ENCODE measurements around the gene ALKBH5. TPM values are rescaled to one million over a fixed set of nuclear protein-coding genes. Genes with fewer than 3 reads are reported as not detected.

ALKBH5 gene
- total and polyA plus RNA-seq, 2 of the 8 experiments (the other 6 are each of a cell fraction or from before 2014, with no cell fraction given), result 63.7 to 86.4 TPM

DNA sequence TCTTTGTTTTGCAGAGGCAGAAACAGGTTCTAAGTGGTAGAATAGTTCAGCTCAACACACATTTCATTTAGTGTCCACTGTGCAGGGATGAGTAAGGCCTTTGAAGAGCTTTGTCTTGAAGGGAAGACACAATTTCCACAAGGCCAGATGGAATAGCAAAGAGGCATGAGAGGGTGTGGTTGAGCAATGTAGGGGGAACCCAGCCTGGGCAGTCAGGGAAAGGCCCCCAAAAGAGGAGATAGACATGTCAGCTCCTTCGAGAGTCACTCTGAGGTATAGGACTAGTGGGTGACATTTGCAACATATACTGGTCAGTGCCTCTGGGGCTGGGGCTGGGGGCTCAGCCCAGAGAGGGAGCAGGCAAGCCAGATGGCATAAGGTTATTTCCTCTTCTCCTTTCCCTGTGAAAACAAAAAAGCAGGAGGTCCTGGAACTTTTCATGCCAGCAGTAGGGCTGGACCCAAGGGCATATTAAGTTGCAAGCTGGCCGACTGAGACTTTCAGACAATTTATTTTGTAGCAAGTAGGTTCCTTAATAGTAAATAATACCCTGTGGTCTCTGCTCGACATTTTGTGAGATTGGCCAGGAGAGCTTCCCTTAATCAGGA, 7.1 kb downstream of the ALKBH5 start (continued):
- TF ChIP-seq ATF2 (IDR thresholded peaks at IDR 0.05; ENCODE audit: low read length), result no peak
- TF ChIP-seq, protein P1, sequence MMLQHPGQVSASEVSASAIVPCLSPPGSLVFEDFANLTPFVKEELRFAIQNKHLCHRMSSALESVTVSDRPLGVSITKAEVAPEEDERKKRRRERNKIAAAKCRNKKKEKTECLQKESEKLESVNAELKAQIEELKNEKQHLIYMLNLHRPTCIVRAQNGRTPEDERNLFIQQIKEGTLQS (IDR thresholded peaks at IDR 0.05; ENCODE audit: insufficient read depth, low read depth, low read length), result no peak
- no peak for TF ChIP-seq SUZ12 (IDR thresholded peaks at IDR 0.05; ENCODE audit: low read length)
- TF ChIP-seq, protein P2, sequence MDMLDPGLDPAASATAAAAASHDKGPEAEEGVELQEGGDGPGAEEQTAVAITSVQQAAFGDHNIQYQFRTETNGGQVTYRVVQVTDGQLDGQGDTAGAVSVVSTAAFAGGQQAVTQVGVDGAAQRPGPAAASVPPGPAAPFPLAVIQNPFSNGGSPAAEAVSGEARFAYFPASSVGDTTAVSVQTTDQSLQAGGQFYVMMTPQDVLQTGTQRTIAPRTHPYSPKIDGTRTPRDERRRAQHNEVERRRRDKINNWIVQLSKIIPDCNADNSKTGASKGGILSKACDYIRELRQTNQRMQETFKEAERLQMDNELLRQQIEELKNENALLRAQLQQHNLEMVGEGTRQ (IDR thresholded peaks at IDR 0.05; ENCODE audit: low read length), result no peak
- TF ChIP-seq TAF1 (IDR thresholded peaks at IDR 0.05; ENCODE audit: low read depth, low read length), result no peak
- no peak for TF ChIP-seq TAF7 (optimal IDR thresholded peaks at IDR 0.05; ENCODE audit: borderline replicate concordance, low read depth, low read length)
